H1 (cell line): ENCODE measurements around the gene NKX6-1. TPM values are rescaled to one million over a fixed set of nuclear protein-coding genes. Genes with fewer than 3 reads are reported as not detected.

Source experiments
- CTCF ChIA-PET: fragments of 300-600 bp; sonication (Branson Sonifier 250); formaldehyde crosslinking; loops from one replicate; lab custom pipeline; 2021; ENCODE audit not compliant: partially characterized antibody; lab: Charles Lee
- POLR2A ChIA-PET: fragments of 300-600 bp; sonication (Branson Sonifier 250); formaldehyde crosslinking; loops from one replicate; lab custom pipeline; 2021; ENCODE audit warnings: inconsistent platforms; ENCODE audit not compliant: partially characterized antibody; lab: Charles Lee
- DNase-seq, 2 experiments: peaks; one replicate each; pipeline versions ENCODE4 v3.0.0 to v3.0.0-alpha.2; 2010 to 2022; ENCODE audit warnings: low spot score in 2 of 2, low read depth in 1 of 2, mixed read lengths in 1 of 2
- FAIRE-seq: peaks from 2 replicates; lab custom pipeline; 2011; peaks lifted over from hg19 to GRCh38; lab: Jason Lieb, UNC
- H2AFZ ChIP-seq: 2 replicates; pipeline ENCODE4 v1.8.1; 2012; ENCODE audit warnings: low read length, inconsistent platforms
- H2AK5ac ChIP-seq: 2 replicates; pipeline ENCODE4 v1.6.1; 2013; ENCODE audit warnings: low read depth, low read length
- H2BK120ac ChIP-seq: replicated peaks from 2 replicates; pipeline ENCODE3; 2013; ENCODE audit warnings: low read depth, low read length, inconsistent platforms
- H2BK12ac ChIP-seq: 2 replicates; pipeline ENCODE4 v1.6.1; 2013; ENCODE audit warnings: low read depth, low read length
- H2BK15ac ChIP-seq: 2 replicates; pipeline ENCODE4 v1.6.1; 2013; ENCODE audit warnings: low read length
- H2BK20ac ChIP-seq: 2 replicates; pipeline ENCODE4 v1.6.1; 2013; ENCODE audit warnings: low read length
- H2BK5ac ChIP-seq: 2 replicates; pipeline ENCODE4 v1.6.1; 2013; ENCODE audit warnings: low read depth, low read length
- H3K14ac ChIP-seq: 2 replicates; pipeline ENCODE4 v1.6.1; 2013; ENCODE audit warnings: inconsistent platforms; ENCODE audit not compliant: insufficient read length
- H3K18ac ChIP-seq: 2 replicates; pipeline ENCODE4 v1.6.1; 2013; ENCODE audit warnings: low read length; ENCODE audit errors: extremely low read depth
- H3K23ac ChIP-seq: 2 replicates; pipeline ENCODE4 v1.6.1; 2013; ENCODE audit warnings: inconsistent platforms; ENCODE audit not compliant: insufficient read length
- H3K23me2 ChIP-seq: 2 replicates; pipeline ENCODE4 v1.6.1; 2013; ENCODE audit warnings: low read depth, low read length
- H3K27ac ChIP-seq: 2 replicates; pipeline ENCODE4 v1.6.1; 2011; ENCODE audit warnings: low read depth, low read length, inconsistent platforms
- H3K27me3 ChIP-seq, 4 experiments: replicated peaks in 1 of 4; 1 replicate in 1 of 4; 2 replicates in 3 of 4; pipeline versions ENCODE4 v1.6.1 to v1.8.1; 2011 to 2013; ENCODE audit warnings: low read length in 3 of 4, mild to moderate bottlenecking in 3 of 4, inconsistent platforms in 2 of 4, mixed read lengths in 2 of 4, moderate library complexity in 1 of 4; ENCODE audit not compliant: control insufficient read depth in 3 of 4, insufficient read depth in 3 of 4; ENCODE audit errors: extremely low read depth in 1 of 4
- H3K36me3 ChIP-seq, 4 experiments: 2 replicates each; pipeline versions ENCODE4 v1.6.1 to v1.8.1; 2011 to 2013; ENCODE audit warnings: mild to moderate bottlenecking in 4 of 4, low read length in 3 of 4, moderate library complexity in 2 of 4, control low read depth in 1 of 4, inconsistent platforms in 1 of 4; ENCODE audit not compliant: insufficient read depth in 4 of 4, control insufficient read depth in 2 of 4
- H3K4ac ChIP-seq: replicated peaks from 2 replicates; pipeline ENCODE3; 2013; ENCODE audit warnings: low read length, low read depth, mixed read lengths, inconsistent platforms; ENCODE audit not compliant: insufficient read length
- H3K4me1 ChIP-seq, 4 experiments: replicated peaks in 1 of 4; 1 replicate in 1 of 4; 2 replicates in 3 of 4; pipeline versions ENCODE4 v1.6.1 to v1.8.1; 2011 to 2013; ENCODE audit warnings: low read length in 3 of 4, inconsistent platforms in 2 of 4, mixed read lengths in 1 of 4; ENCODE audit not compliant: insufficient read depth in 4 of 4, control insufficient read depth in 3 of 4
- H3K4me2 ChIP-seq, 2 experiments: 2 replicates each; pipeline versions ENCODE4 v1.6.1 to v1.8.1; 2011 to 2013; ENCODE audit warnings: low read depth in 2 of 2, low read length in 2 of 2, control low read depth in 1 of 2, inconsistent platforms in 1 of 2, mild to moderate bottlenecking in 1 of 2; ENCODE audit not compliant: insufficient read depth in 1 of 2
- H3K4me3 ChIP-seq, 4 experiments: fragments of 200-600, 300-600 bp in 1 of 4; sonication (generic), shearing (Covaris generic), sonication (Bioruptor Twin) in 1 of 4; 2 replicates each; pipeline versions ENCODE4 v1.5.1 to v1.8.1; 2011 to 2016; ENCODE audit warnings: low read length in 4 of 4, low read depth in 3 of 4, control low read depth in 2 of 4, inconsistent platforms in 2 of 4, mild to moderate bottlenecking in 2 of 4, mixed read lengths in 1 of 4, moderate library complexity in 1 of 4; ENCODE audit not compliant: insufficient read depth in 2 of 4; ENCODE audit errors: extremely low read depth in 1 of 4
- H3K56ac ChIP-seq: replicated peaks from 2 replicates; pipeline ENCODE3; 2013; ENCODE audit warnings: low read depth, mild to moderate bottlenecking, mixed read lengths, low read length, inconsistent platforms; ENCODE audit not compliant: insufficient read length
- H3K79me1 ChIP-seq: 2 replicates; pipeline ENCODE4 v1.6.1; 2013; ENCODE audit warnings: low read depth, low read length, control low read depth
- H3K79me2 ChIP-seq, 2 experiments: 2 replicates each; pipeline versions ENCODE4 v1.6.1 to v1.8.1; 2012 to 2013; ENCODE audit warnings: low read length in 2 of 2, mild to moderate bottlenecking in 2 of 2, inconsistent platforms in 1 of 2; ENCODE audit not compliant: insufficient read depth in 2 of 2, control insufficient read depth in 1 of 2
- H3K9ac ChIP-seq, 4 experiments: replicated peaks in 1 of 4; 1 replicate in 1 of 4; 2 replicates in 3 of 4; pipeline versions ENCODE4 v1.6.1 to v1.8.1; 2011 to 2013; ENCODE audit warnings: low read depth in 3 of 4, low read length in 3 of 4, control low read depth in 2 of 4, mild to moderate bottlenecking in 2 of 4, moderate library complexity in 2 of 4, inconsistent platforms in 1 of 4; ENCODE audit errors: extremely low read depth in 1 of 4
- H3K9me3 ChIP-seq, 2 experiments: 2 replicates each; pipeline versions ENCODE4 v1.6.1 to v1.8.1; 2012 to 2013; ENCODE audit warnings: mild to moderate bottlenecking in 2 of 2, moderate library complexity in 2 of 2, control low read depth in 1 of 2, inconsistent platforms in 1 of 2, low read depth in 1 of 2, low read length in 1 of 2, mixed read lengths in 1 of 2; ENCODE audit not compliant: insufficient read depth in 2 of 2
- H4K20me1 ChIP-seq, 2 experiments: replicated peaks in 1 of 2; 2 replicates each; pipeline versions ENCODE3 to v1.8.1; 2011 to 2013; ENCODE audit warnings: inconsistent platforms in 2 of 2, low read length in 2 of 2, mild to moderate bottlenecking in 1 of 2; ENCODE audit not compliant: insufficient read depth in 2 of 2, control insufficient read depth in 1 of 2
- H4K5ac ChIP-seq: 2 replicates; pipeline ENCODE4 v1.6.1; 2013; ENCODE audit warnings: low read length, low read depth, mixed read lengths, inconsistent platforms; ENCODE audit not compliant: insufficient read length
- H4K8ac ChIP-seq: 2 replicates; pipeline ENCODE4 v1.8.0; 2013; ENCODE audit warnings: mild to moderate bottlenecking, moderate library complexity, low read length, inconsistent platforms; ENCODE audit not compliant: insufficient read depth; ENCODE audit errors: extremely low read depth
- H4K91ac ChIP-seq: replicated peaks from 2 replicates; pipeline ENCODE3; 2013; ENCODE audit warnings: low read length, mixed read lengths, inconsistent platforms; ENCODE audit not compliant: insufficient read length
- E2F6 ChIP-seq: IDR thresholded peaks from 2 replicates; pipeline ENCODE4 v1.6.1; 2012; ENCODE audit warnings: inconsistent platforms
- EZH2 ChIP-seq: fragments of 200-600 bp; sonication (generic); IDR thresholded peaks from 2 replicates; pipeline ENCODE4 v1.7.1; 2012; ENCODE audit warnings: low read depth, mild to moderate bottlenecking, moderate library complexity, low read length, inconsistent platforms; ENCODE audit not compliant: severe bottlenecking
- FOSL1 ChIP-seq: IDR thresholded peaks from 2 replicates; pipeline ENCODE4 v1.6.1; 2011; ENCODE audit warnings: mild to moderate bottlenecking, low read depth, low read length, moderate library complexity; ENCODE audit not compliant: insufficient read depth
- GTF2F1 ChIP-seq: IDR thresholded peaks from 2 replicates; pipeline ENCODE4 v1.6.1; 2012; ENCODE audit warnings: low read depth, low read length, improper control_type of control experiment, borderline replicate concordance
- KDM4A ChIP-seq: IDR thresholded peaks from one replicate; pipeline ENCODE4 v1.7.1; 2012; ENCODE audit warnings: low read depth, mild to moderate bottlenecking, moderate library complexity, low read length, inconsistent platforms; ENCODE audit not compliant: severe bottlenecking
- MAFK ChIP-seq: IDR thresholded peaks from 2 replicates; pipeline ENCODE4 v1.6.1; 2012; ENCODE audit warnings: low read depth, mild to moderate bottlenecking, improper control_type of control experiment, low read length
- SIN3A ChIP-seq, 2 experiments: IDR thresholded peaks in 1 of 2; conservative IDR thresholded peaks in 1 of 2; 2 replicates each; pipeline ENCODE4 v1.6.1; 2011 to 2012; ENCODE audit warnings: low read length in 2 of 2, improper control_type of control experiment in 1 of 2, low read depth in 1 of 2, mild to moderate bottlenecking in 1 of 2
- SP1 ChIP-seq: IDR thresholded peaks from 2 replicates; pipeline ENCODE4 v1.6.1; 2011; ENCODE audit warnings: low read depth, low read length
- USF2 ChIP-seq: IDR thresholded peaks from 2 replicates; pipeline ENCODE4 v1.6.1; 2011; ENCODE audit warnings: low read length, improper control_type of control experiment
- YY1 ChIP-seq: IDR thresholded peaks from 2 replicates; pipeline ENCODE4 v1.6.1; 2011; ENCODE audit warnings: low read depth, mild to moderate bottlenecking, low read length
- ZNF274 ChIP-seq: IDR thresholded peaks from 2 replicates; pipeline ENCODE4 v1.7.0; 2012; ENCODE audit warnings: low read length, borderline replicate concordance; ENCODE audit errors: extremely low read depth
- WGBS, 2 experiments: shearing (Covaris generic) in 1 of 2; methylation state at CpG; one replicate each; pipeline versions ENCODE4 v1.1.6 to v1.1.7; 2013 to 2015; ENCODE audit warnings: low lambda C conversion rate in 2 of 2, mixed read lengths in 2 of 2, inconsistent platforms in 1 of 2, low coverage in 1 of 2, missing lambda C conversion rate in 1 of 2; ENCODE audit not compliant: insufficient replicate concordance in 2 of 2, insufficient coverage in 1 of 2, insufficient read length in 1 of 2; ENCODE audit errors: extremely low coverage in 1 of 2, missing lambda C conversion rate in 1 of 2; 5-methylcytosine and 5-hydroxymethylcytosine counted together
- polyA plus RNA-seq, 7 experiments: library from polyadenylated mRNA; depleted of rRNA in 3 of 7; stranded (reverse) in 5 of 7; unstranded in 2 of 7; fragments of >200 nt in 5 of 7; fragments of 200-250 nt in 2 of 7; gene quantifications; 1 replicate in 5 of 7; 2 replicates in 1 of 7; 4 replicates in 1 of 7; pipeline versions ENCODE4 v1.2.1 to v1.2.3, GENCODE V29; 2011 to 2013; ENCODE audit warnings: missing spikeins in 2 of 7, mixed read lengths in 2 of 7
- total RNA-seq: library from RNA; stranded (reverse); fragmentation: NEBNext Ultra II Directional; extraction: Animal tissue kit (Norgen Biotek cat#: 25700); gene quantifications from 2 replicates; pipeline ENCODE4 v1.2.1, GENCODE V29; 2021

Gene NKX6-1
- total and polyA plus RNA-seq, 2 of the 8 experiments (the other 6 are each of a cell fraction or from before 2014, with no cell fraction given), result 0.03 to 0.45 TPM

- no peaks in the 10 kb centered on the region for H3K9me3 ChIP-seq
- peaks cover 11 to 22% of the 10 kb centered on the region in 2 experiments for H4K20me1 ChIP-seq
- peak overlapping the region; percentile 58 for H4K91ac ChIP-seq
- peaks cover 30% of the 10 kb centered on the region; the same call in 1 of the 2 replicates for H3K23me2 ChIP-seq
- no peak overlapping the region for H4K8ac ChIP-seq
- H4K5ac ChIP-seq, result no peak overlapping the region
- H3K27me3 ChIP-seq, result peaks cover 64 to 78% (median 73%) of the 10 kb centered on the region in 4 experiments
- H3K56ac ChIP-seq, result no peak overlapping the region
- H3K36me3 ChIP-seq, result peaks cover 0 to 11% (median 0%) of the 10 kb centered on the region in 4 experiments; a peak in 1 of 8 replicates
- no peaks in the 10 kb centered on the region for H3K79me2 ChIP-seq
- peak overlapping the region; percentile 97; the same call in 1 of the 2 replicates for H2BK12ac ChIP-seq
- FAIRE-seq, result no peak
- no peak overlapping the region for H2AFZ ChIP-seq
- H2BK20ac ChIP-seq, result no peak overlapping the region
- no peaks in the 10 kb centered on the region for H3K79me1 ChIP-seq
- H2BK5ac ChIP-seq, result no peak overlapping the region
- ChIA-PET POLR2A (interaction anchor here (1.0 to 1.7 kb wide), 2 partner anchors 18 to 19 kb away, joined by 3 read pairs; no protein-coding TSS in a partner anchor), CTCF (interaction anchor here (1.1 to 5.6 kb wide), 4 partner anchors 9 to 18 kb away, joined by 3 to 83 read pairs (median 10); no protein-coding TSS in a partner anchor)
- 7% methylated on average over 10 of the region's 10 CpGs; no CpG with 5 or more reads in 1 of the 2 experiments for WGBS, 2 experiments
- H3K4ac ChIP-seq, result no peak overlapping the region
- H3K18ac ChIP-seq, result no peak overlapping the region
- no peak overlapping the region; a peak in 1 of 8 replicates for H3K4me3 ChIP-seq
- H3K23ac ChIP-seq, result no peak overlapping the region
- H3K27ac ChIP-seq, result no peak overlapping the region
- no peak overlapping the region for H3K14ac ChIP-seq
- no peak overlapping the region for H2BK120ac ChIP-seq
- H2AK5ac ChIP-seq, result 0 out of 2 replicates have a peak overlapping the region, but pooled peaks have one; percentile 65
- no peak overlapping the region for H2BK15ac ChIP-seq
- no peak for DNase-seq
- H3K4me2 ChIP-seq, result peak overlapping the region; percentile 24 to 58; a peak in 2 of 4 replicates
- H3K4me1 ChIP-seq, result peaks cover 3 to 42% (median 25%) of the 10 kb centered on the region in 4 experiments
- H3K9ac ChIP-seq, result no peak overlapping the region
- no peak for TF ChIP-seq USF2
- no peak for TF ChIP-seq E2F6
- TF ChIP-seq SIN3A (conservative IDR thresholded peaks at IDR 0.05 in 1 of 2, IDR thresholded peaks at IDR 0.05 in 1 of 2; ENCODE audit: low read depth in 1 of 2, low read length in 2 of 2), result 0 out of 4 replicates have a peak, but pooled peaks of 1 of the 2 experiments have one; percentile 1
- no peak for TF ChIP-seq SP1
- TF ChIP-seq KDM4A, result no peak
- TF ChIP-seq YY1, result 0 out of 2 replicates have a peak, but pooled peaks have one; percentile 6
- TF ChIP-seq FOSL1, result no peak
- TF ChIP-seq EZH2, result peak; percentile 5
- no peak for TF ChIP-seq MAFK
- TF ChIP-seq ZNF274, result no peak
- no peak for TF ChIP-seq GTF2F1
These were observed 2.1 kb upstream of the NKX6-1 start for GRCh38 chr4:84501202-84501503.
